Activated CD4-positive, alpha-beta memory T cell treated with anti-CD3 and anti-CD28 coated beads for 36 hours (primary cell): ENCODE results near the gene OR8H2. TPM values are rescaled to one million over a fixed set of nuclear protein-coding genes. Genes with fewer than 3 reads are reported as not detected.

Experiments
- total RNA-seq, 2 experiments: library from RNA; stranded (reverse); gene quantifications; one replicate each; pipeline ENCODE4 v1.2.3, GENCODE V29; 2021

OR8H2 gene
- total RNA-seq, 2 experiments from 2014 or later, result not detected

Other genes starting within 250 kb of the OR8H2 start
- not detected for gene TRIM51, start 220.4 kb upstream of the OR8H2 start, total RNA-seq
- gene OR5W2, start 189.1 kb upstream of the OR8H2 start, total RNA-seq, result not detected
- not detected for gene OR5I1, start 167.3 kb upstream of the OR8H2 start, total RNA-seq
- gene OR10AG1, start 133.7 kb upstream of the OR8H2 start, total RNA-seq, result not detected
- not detected for gene OR5F1, start 109.1 kb upstream of the OR8H2 start, total RNA-seq
- gene OR5AS1, start 76.0 kb upstream of the OR8H2 start, total RNA-seq, result not detected
- gene OR8I2, start 10.4 kb upstream of the OR8H2 start, total RNA-seq, result not detected
- not detected for gene OR8H3, start 18.7 kb downstream of the OR8H2 start, total RNA-seq
- gene OR8J3, start 36.5 kb downstream of the OR8H2 start, total RNA-seq, result not detected
- gene OR8K5, start 56.6 kb downstream of the OR8H2 start, total RNA-seq, result not detected
- gene OR5J2, start 72.9 kb downstream of the OR8H2 start, total RNA-seq, result not detected
- gene OR5T2, start 130.6 kb downstream of the OR8H2 start, total RNA-seq, result not detected
- not detected for gene OR5T3, start 148.6 kb downstream of the OR8H2 start, total RNA-seq
- gene OR5T1, start 170.5 kb downstream of the OR8H2 start, total RNA-seq, result not detected
- not detected for gene OR8H1, start 188.6 kb downstream of the OR8H2 start, total RNA-seq
- gene OR8K3, start 211.5 kb downstream of the OR8H2 start, total RNA-seq, result not detected
- gene OR8K1, start 242.4 kb downstream of the OR8H2 start, total RNA-seq, result not detected